ENCODE results near the gene S100A13. TPM values are rescaled to one million over a fixed set of nuclear protein-coding genes. Genes with fewer than 3 reads are reported as not detected.

The S100A13 gene
- total and polyA plus RNA-seq, 9 of the 15 experiments (the other 6 are each of a cell fraction or from before 2014, with no cell fraction given), result 41.9 to 129 (median 58.0) TPM

GRCh38 chr1:153608089-153608682 is 19.1 kb downstream of the S100A13 start (continued):
- TF ChIP-seq CHD7 (IDR thresholded peaks at IDR 0.05; ENCODE audit: low read depth, low read length) (no peak), SPI1 (IDR thresholded peaks at IDR 0.05; ENCODE audit: borderline replicate concordance, low read depth, low read length) (0 out of 2 replicates have a peak, but pooled peaks have one; percentile 45), MTA1 (IDR thresholded peaks at IDR 0.05; ENCODE audit: borderline replicate concordance) (no peak), PREB (CRISPR knock-in tag; IDR thresholded peaks at IDR 0.05) (no peak), ZNF639 (CRISPR knock-in tag; conservative IDR thresholded peaks at IDR 0.05 in 1 of 2, IDR thresholded peaks at IDR 0.05 in 1 of 2) (peak in 1 of 2 experiments; percentile 1; a peak in 1 of 4 replicates), TAF7 (tag; IDR thresholded peaks at IDR 0.05) (no peak), MAFF (IDR thresholded peaks at IDR 0.05; ENCODE audit: low read length) (no peak), MYNN (IDR thresholded peaks at IDR 0.05) (no peak), MYNN (CRISPR knock-in tag; IDR thresholded peaks at IDR 0.05) (no peak), PPARD (CRISPR knock-in tag; IDR thresholded peaks at IDR 0.05) (no peak)

All from K562 (cell line).